C4-2B (cell line): Measurements from ENCODE around the gene THOC5.

ENCODE experiments used
- CTCF ChIP-seq: fragments of 450-650 bp; conservative IDR thresholded peaks from 2 replicates; pipeline ENCODE4 v1.5.1; 2017; ENCODE audit warnings: mild to moderate bottlenecking
- ZFX ChIP-seq: fragments of 450-650 bp; IDR thresholded peaks from 2 replicates; pipeline ENCODE4 v1.6.1; 2017

GRCh38 chr22:29555065-29555644 lies 1.6 kb upstream of the THOC5 start:
- TF ChIP-seq CTCF (no peak), ZFX (no peak)
